Ishikawa (cell line): ENCODE measurements around the gene RSRP1.

ENCODE experiments used
- CEBPB ChIP-seq: IDR thresholded peaks from 2 replicates; pipeline ENCODE4 v1.6.1; 2012
- CREB1 ChIP-seq: IDR thresholded peaks from 2 replicates; pipeline ENCODE4 v1.6.1; 2012; ENCODE audit warnings: low read depth
- FOXM1 ChIP-seq: IDR thresholded peaks from 2 replicates; pipeline ENCODE4 v1.6.1; 2012; ENCODE audit warnings: low read depth, borderline replicate concordance
- YY1 ChIP-seq: IDR thresholded peaks from 2 replicates; pipeline ENCODE4 v1.6.1; 2012; ENCODE audit warnings: low read depth
- ZBTB7A ChIP-seq: IDR thresholded peaks from 2 replicates; pipeline ENCODE4 v1.6.1; 2012; ENCODE audit warnings: low read depth
- TF ChIP-seq, protein P1 (sequence below): IDR thresholded peaks from 2 replicates; pipeline ENCODE4 v1.6.1; 2012; ENCODE audit warnings: low read depth, mild to moderate bottlenecking

- TF ChIP-seq ZBTB7A (no peak), YY1 (no peak), CREB1 (no peak), CEBPB (peak; percentile 44; the same call in 1 of the 2 replicates), FOXM1 (no peak)
- TF ChIP-seq, protein P1, sequence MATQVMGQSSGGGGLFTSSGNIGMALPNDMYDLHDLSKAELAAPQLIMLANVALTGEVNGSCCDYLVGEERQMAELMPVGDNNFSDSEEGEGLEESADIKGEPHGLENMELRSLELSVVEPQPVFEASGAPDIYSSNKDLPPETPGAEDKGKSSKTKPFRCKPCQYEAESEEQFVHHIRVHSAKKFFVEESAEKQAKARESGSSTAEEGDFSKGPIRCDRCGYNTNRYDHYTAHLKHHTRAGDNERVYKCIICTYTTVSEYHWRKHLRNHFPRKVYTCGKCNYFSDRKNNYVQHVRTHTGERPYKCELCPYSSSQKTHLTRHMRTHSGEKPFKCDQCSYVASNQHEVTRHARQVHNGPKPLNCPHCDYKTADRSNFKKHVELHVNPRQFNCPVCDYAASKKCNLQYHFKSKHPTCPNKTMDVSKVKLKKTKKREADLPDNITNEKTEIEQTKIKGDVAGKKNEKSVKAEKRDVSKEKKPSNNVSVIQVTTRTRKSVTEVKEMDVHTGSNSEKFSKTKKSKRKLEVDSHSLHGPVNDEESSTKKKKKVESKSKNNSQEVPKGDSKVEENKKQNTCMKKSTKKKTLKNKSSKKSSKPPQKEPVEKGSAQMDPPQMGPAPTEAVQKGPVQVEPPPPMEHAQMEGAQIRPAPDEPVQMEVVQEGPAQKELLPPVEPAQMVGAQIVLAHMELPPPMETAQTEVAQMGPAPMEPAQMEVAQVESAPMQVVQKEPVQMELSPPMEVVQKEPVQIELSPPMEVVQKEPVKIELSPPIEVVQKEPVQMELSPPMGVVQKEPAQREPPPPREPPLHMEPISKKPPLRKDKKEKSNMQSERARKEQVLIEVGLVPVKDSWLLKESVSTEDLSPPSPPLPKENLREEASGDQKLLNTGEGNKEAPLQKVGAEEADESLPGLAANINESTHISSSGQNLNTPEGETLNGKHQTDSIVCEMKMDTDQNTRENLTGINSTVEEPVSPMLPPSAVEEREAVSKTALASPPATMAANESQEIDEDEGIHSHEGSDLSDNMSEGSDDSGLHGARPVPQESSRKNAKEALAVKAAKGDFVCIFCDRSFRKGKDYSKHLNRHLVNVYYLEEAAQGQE, result no peak
Observed at GRCh38 chr1:25197982-25198662, 49.1 kb downstream of the RSRP1 start.
